GM18517 (cell line): ENCODE results near the gene ATOH1.

Source experiments
- ATAC-seq: cut with Tn5 transposase; IDR thresholded peaks from one replicate; pipeline ENCODE4 v1.9.1; 2021; ENCODE audit warnings: mild to moderate bottlenecking, moderate library complexity; ENCODE audit not compliant: unreplicated experiment

ATOH1 gene, protein sequence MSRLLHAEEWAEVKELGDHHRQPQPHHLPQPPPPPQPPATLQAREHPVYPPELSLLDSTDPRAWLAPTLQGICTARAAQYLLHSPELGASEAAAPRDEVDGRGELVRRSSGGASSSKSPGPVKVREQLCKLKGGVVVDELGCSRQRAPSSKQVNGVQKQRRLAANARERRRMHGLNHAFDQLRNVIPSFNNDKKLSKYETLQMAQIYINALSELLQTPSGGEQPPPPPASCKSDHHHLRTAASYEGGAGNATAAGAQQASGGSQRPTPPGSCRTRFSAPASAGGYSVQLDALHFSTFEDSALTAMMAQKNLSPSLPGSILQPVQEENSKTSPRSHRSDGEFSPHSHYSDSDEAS

GRCh38 chr4:93828332-93828994, at the start of gene ATOH1:
TSS of gene ATOH1 (plus strand) at chr4:93828753. CDS start at chr4:93828927, 174 bp downstream.
- ATAC-seq: no peak

DNA sequence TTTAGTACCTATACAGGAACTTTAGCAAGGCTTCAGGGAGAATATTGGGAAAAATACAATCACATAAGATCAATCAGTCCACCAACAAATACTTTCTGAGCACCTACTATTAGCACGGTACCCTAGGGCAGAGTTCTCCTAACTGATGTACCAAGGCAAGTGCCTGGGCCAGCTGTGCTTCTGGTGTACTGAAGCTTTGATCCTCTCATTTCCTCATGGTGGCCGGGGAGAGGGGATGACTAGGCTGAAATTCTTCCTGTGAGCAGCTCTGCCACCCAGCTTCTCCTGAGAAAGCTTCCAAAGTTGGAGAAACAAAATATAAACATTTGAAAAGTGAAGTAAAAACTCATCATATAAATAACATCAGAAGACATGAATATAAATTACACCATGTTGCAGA, 49.3 kb upstream of the ATOH1 start:
- no peak for ATAC-seq

DNA sequence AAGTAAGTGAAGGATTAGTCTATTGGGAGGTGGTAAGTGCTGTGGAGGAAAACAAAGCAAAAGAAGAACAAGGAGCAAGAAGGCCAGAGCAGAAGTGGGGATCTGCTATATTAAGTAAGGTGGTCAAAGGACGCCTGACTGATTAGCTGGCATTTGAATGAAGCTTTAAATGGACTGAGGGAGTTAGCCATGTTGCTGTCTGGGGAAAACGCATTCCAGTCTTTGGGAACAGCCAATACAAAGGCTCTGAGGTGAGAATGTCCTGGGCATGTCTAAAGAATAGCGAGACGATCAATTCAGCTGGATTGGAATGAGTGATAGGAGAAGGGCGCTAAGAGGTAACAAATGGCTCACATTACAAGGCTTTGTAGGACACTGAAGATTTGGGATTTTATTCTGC, 48.5 kb upstream of the ATOH1 start:
- ATAC-seq: no peak

DNA sequence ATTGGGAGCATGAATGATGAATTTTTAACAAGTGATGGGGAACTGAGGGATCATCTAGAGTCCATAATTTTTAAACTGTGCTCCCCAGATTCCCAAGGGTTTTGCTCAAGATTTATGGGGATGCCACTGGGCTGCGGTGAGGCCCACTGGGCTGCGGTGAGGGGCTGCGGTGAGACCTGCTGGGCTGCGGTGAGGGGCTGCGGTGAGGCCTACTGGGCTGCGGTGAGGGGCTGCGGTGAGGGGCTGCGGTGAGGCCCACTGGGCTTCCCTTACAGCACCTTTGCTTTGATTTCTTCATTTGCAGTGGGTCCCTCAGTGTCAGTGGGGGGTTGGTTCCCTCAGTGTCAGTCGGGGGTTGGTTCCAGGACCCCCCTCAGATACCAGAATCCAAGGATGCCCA, 47.4 kb upstream of the ATOH1 start:
- no peak for ATAC-seq

- ATAC-seq: no peak
These were observed 42.4 kb upstream of the ATOH1 start for GRCh38 chr4:93786149-93786548.

DNA sequence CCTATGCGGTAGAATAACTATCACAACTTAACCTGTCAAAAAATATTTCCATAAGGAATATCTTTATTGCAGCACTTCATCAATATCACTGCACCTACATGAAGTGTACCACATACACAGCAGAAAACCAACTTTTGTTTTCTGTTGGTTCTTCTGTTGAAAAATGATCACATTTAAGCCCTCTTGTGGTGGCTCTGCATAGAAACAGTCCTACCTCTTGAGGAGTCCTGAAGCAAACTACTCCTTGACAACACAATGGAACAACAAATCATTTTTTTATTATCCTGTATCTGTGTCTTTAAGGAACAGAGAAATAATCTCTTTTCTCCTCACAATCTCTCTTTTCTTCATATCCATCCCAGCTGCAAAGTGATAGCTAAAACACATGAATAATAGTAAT, 39.8 kb upstream of the ATOH1 start:
- peak; percentile 44 for ATAC-seq

- ATAC-seq: peak; percentile 87
These were observed 36.9 kb upstream of the ATOH1 start for GRCh38 chr4:93791570-93792195.

GRCh38 chr4:93802045-93802444, 26.5 kb upstream of the ATOH1 start:
- ATAC-seq: no peak

DNA sequence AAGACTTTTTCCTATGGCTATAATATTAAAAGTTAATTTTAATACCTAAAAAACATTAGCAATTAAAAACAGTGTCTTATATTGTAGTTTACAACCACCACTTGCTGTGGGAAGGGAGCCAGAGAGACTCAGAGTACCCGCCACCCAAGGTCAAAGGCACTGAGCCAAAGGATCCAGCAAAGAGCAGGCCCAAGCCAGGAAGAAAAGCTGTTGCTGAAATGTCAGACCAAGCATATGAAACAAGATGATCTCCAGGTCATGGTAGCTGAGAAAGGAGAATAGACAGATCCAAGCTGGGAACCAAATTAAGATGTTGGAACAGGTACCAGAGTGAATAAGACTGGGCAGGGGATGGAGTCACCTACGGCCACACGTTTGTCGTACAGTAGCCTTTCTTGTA, 18.8 kb upstream of the ATOH1 start:
- ATAC-seq: no peak

DNA sequence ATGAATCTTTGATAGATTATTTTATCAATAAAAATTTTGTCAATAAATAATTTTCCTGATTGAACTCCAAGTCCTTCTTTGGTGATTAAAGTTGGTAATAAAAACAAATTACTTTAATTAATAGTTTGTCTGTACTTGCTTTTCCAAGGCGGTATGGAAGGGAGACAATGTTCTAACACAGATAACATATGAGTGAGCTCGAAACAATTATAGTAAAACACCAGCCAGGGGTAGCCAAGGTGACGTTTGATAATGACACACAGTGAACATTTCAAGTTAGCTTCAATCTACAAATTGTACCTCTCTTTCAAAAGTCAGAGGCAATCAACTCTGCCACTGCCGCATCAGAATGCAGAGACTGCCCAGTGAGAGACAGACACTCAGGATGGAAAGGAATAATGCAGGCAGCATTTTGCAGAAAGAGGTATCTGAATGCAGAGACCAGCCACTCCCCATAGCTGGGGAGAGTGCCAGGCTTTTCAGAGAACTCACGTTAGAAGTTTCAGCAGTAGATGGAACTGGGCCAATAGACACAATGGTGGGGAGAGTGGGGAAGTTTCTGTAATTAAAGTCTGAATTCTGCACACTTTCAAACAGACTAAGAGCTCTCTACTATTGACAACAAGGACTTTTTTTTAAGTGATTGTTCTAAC, 18.1 kb upstream of the ATOH1 start:
- no peak for ATAC-seq

DNA sequence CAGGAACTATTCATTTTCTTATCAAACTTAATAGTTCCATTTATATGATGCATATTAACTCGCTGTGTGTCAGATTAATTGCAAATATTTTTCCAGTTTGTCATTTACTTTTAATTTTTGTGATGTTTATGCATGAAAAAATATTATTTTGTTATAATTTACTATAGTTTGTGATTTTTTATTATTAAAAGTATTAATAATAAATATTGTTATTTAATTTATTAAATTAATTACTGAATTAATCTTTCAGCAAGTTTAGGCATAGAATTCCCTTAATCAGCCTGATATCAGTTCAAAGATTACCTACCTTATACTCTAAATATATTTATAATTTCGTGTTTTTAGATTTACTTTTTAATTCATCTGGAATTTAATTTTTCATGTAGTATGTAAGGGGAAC, 15.5 kb upstream of the ATOH1 start:
- no peak for ATAC-seq

- ATAC-seq: no peak
These were observed 14.4 kb upstream of the ATOH1 start for GRCh38 chr4:93814141-93814540.

DNA sequence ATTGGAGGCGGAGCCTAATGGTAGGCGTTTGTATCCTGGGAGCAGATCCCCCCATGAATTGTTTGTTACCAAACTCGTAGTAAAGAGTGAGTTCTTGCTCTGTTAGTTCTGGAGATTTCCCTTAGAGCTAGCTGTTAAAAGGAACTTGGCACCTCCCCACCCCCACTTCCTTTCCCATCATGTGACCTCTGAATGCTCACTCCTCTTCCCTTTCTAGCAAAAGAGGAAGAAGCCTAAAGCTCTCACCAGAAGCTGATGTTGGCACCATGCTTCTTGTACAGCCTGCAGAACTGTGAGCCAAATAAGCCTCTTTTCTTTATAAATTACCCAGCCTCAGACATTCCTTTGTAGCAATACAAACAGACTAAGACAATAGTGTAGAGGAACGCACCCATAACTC, 13.8 kb upstream of the ATOH1 start:
- ATAC-seq: no peak

DNA sequence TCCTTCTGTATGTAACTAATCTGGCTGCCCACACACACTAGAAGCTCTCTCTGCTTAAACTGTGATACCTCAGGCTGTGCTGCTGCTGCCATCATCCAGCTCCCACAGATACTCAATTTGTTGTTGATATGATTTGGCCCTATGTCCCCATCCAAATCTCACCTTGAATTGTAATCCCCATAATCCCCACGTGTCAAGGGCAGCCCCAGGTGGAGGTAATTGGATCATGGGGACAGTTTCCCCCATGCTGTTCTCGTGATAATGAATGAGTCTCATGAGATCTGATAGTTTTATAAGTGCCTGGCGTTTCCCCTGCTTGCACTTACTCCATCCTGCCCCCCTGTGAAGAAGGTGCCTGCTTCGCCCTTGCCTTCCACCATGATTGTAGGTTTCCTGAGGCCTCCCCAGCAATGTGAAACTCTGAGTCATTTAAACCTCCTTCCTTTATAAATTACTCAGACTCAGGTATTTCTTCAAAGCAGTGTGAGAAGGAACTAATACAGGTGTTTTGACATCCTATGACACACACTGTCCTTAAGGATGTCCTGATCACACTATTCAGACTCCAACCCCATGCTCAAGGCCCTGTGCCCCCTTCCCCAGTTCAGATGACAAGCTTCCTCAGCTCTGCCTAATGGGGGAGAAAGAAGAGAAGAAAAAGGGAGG, 2.9 kb upstream of the ATOH1 start:
- no peak for ATAC-seq

GRCh38 chr4:93827272-93827947, 1.1 kb upstream of the ATOH1 start:
- no peak for ATAC-seq

DNA sequence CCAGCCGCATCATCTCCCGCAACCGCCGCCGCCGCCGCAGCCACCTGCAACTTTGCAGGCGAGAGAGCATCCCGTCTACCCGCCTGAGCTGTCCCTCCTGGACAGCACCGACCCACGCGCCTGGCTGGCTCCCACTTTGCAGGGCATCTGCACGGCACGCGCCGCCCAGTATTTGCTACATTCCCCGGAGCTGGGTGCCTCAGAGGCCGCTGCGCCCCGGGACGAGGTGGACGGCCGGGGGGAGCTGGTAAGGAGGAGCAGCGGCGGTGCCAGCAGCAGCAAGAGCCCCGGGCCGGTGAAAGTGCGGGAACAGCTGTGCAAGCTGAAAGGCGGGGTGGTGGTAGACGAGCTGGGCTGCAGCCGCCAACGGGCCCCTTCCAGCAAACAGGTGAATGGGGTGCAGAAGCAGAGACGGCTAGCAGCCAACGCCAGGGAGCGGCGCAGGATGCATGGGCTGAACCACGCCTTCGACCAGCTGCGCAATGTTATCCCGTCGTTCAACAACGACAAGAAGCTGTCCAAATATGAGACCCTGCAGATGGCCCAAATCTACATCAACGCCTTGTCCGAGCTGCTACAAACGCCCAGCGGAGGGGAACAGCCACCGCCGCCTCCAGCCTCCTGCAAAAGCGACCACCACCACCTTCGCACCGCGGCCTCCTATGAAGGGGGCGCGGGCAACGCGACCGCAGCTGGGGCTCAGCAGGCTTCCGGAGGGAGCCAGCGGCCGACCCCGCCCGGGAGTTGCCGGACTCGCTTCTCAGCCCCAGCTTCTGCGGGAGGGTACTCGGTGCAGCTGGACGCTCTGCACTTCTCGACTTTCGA, 654 bp downstream of the ATOH1 start:
- ATAC-seq: no peak

GRCh38 chr4:93829820-93830687, 1.5 kb downstream of the ATOH1 start:
- ATAC-seq: no peak

DNA sequence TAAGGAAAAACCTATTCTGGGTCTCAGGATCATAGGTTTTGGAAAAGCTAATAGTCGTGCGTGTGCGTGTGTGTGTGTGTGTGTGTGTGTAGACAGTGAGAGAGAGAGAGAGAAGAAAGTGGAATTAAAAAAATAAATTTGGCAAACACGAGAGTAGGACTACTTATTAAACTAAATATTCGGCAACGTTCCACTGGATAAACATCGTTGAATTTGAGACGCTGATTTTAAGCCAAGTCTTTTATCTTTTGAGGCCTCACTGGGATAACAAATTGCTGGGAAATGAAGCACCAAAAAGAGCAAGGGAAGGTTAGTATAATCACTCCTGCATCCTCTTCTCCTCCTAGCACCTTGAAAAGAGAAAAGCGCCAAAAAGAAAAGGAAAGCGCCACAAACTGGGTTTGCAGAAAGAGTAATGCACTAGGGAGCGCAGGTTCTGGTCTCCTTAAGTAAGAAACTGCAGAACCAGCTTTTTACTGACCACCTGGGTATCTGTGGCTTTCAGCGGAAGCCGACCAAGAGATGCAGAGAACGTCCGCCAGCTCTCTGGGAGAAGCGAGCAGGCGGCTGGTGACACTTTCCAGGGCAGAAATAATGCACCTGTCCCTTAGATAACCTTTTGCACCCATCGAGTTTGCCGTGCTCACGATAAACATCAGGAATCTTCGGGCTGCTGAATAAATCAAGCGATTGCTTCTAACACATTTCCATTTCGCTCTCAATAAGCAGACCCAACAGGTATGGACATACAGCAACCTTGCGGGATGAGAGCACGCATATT, 3.4 kb downstream of the ATOH1 start:
- ATAC-seq: no peak
